Type B pancreatic cell (in vitro differentiated cells): ENCODE data around the gene CTSS. TPM values are rescaled to one million over a fixed set of nuclear protein-coding genes. Genes with fewer than 3 reads are reported as not detected.
"Not testable (repeated sequence)": the region's sequence is repeated elsewhere in the genome, so short reads cannot be mapped to it uniquely, and the experiment has no call there.

ENCODE experiments used
- DNase-seq: peaks from one replicate; pipeline ENCODE4 v3.0.0; 2021; ENCODE audit warnings: mixed read lengths; ENCODE audit not compliant: unreplicated experiment; ENCODE audit errors: extremely low spot score
- H3K27ac Mint-ChIP-seq: 2 replicates; pipeline ENCODE4 v1.8.0; 2021; ENCODE audit warnings: mild to moderate bottlenecking, mixed read lengths
- H3K27me3 Mint-ChIP-seq: 2 replicates; pipeline ENCODE4 v1.8.0; 2021; ENCODE audit warnings: mixed read lengths
- H3K36me3 Mint-ChIP-seq: 2 replicates; pipeline ENCODE4 v1.8.0; 2021; ENCODE audit warnings: mixed read lengths
- H3K4me1 Mint-ChIP-seq: one replicate; pipeline ENCODE4 v1.8.0; 2021; ENCODE audit warnings: mixed read lengths; ENCODE audit not compliant: unreplicated experiment
- H3K4me3 Mint-ChIP-seq: 2 replicates; pipeline ENCODE4 v1.8.0; 2021; ENCODE audit warnings: mild to moderate bottlenecking, mixed read lengths
- H3K9me3 Mint-ChIP-seq: 2 replicates; pipeline ENCODE4 v1.8.0; 2021; ENCODE audit warnings: mixed read lengths
- total RNA-seq: library from RNA; stranded (reverse); gene quantifications from 2 replicates; pipeline ENCODE4 v1.2.1, GENCODE V29; 2021; ENCODE audit warnings: low replicate concordance
- TF ChIP-seq, protein P1 (sequence below): fragments of 200-600 bp; sonication (generic); conservative IDR thresholded peaks from 2 replicates; pipeline ENCODE4 v1.5.0; 2021; ENCODE audit warnings: antibody characterized with exemption, mild to moderate bottlenecking

The CTSS gene
- total RNA-seq, 1 donor from 2014 or later = 7.7 TPM

DNA sequence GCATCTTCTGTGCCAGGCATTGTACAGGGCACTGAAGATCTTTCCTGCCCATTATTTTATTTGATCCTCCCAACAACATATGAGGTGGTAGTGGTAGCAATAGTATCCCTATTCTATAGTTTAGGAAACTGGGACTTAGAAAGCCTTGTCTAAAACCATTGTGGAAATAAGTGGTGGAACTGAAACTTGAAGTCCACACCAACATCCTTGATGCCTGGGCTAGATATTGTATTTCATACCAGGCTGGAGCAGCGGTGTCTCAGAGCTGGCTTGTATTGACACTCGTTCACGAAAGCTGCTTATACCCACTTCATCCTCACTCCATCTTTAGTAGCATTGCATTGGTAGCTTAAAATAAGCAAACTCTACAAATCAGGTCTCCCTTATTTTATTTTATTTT, 9.7 kb upstream of the CTSS start:
- TF ChIP-seq, protein P1, sequence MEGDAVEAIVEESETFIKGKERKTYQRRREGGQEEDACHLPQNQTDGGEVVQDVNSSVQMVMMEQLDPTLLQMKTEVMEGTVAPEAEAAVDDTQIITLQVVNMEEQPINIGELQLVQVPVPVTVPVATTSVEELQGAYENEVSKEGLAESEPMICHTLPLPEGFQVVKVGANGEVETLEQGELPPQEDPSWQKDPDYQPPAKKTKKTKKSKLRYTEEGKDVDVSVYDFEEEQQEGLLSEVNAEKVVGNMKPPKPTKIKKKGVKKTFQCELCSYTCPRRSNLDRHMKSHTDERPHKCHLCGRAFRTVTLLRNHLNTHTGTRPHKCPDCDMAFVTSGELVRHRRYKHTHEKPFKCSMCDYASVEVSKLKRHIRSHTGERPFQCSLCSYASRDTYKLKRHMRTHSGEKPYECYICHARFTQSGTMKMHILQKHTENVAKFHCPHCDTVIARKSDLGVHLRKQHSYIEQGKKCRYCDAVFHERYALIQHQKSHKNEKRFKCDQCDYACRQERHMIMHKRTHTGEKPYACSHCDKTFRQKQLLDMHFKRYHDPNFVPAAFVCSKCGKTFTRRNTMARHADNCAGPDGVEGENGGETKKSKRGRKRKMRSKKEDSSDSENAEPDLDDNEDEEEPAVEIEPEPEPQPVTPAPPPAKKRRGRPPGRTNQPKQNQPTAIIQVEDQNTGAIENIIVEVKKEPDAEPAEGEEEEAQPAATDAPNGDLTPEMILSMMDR = no peak
- H3K27ac Mint-ChIP-seq = no peak overlapping the region
- DNase-seq = no peak
- no peak overlapping the region for H3K4me3 Mint-ChIP-seq
- peaks cover 11% of the 10 kb centered on the region for H3K4me1 Mint-ChIP-seq
- no peaks in the 10 kb centered on the region for H3K36me3 Mint-ChIP-seq
- H3K9me3 Mint-ChIP-seq = peaks cover 2% of the 10 kb centered on the region
- no peaks in the 10 kb centered on the region for H3K27me3 Mint-ChIP-seq

DNA sequence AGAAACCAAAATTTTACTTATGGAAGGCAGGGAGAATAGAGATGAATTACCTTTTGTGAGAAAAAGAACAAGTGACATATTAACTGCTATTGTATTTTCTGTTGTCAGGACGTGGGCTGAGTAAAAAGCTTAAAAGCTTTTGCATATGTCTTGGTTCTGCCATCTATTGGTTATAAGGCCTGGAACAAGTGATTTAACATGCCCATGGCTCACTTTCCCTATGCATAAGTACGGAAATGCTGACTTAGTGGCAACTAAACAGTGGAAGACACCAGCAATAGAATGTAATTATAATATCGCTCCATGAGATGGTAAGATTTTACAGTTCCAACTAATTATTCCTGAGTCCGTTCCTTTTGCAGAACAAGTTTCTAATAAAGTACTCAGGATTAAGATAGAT, 6.7 kb upstream of the CTSS start:
- Mint-ChIP-seq H3K27me3 (no peaks in the 10 kb centered on the region), H3K36me3 (no peaks in the 10 kb centered on the region), H3K4me3 (no peak overlapping the region), H3K9me3 (no peaks in the 10 kb centered on the region), H3K27ac (no peak overlapping the region), H3K4me1 (peaks cover 11% of the 10 kb centered on the region)
- TF ChIP-seq, protein P1 = no peak
- no peak for DNase-seq

DNA sequence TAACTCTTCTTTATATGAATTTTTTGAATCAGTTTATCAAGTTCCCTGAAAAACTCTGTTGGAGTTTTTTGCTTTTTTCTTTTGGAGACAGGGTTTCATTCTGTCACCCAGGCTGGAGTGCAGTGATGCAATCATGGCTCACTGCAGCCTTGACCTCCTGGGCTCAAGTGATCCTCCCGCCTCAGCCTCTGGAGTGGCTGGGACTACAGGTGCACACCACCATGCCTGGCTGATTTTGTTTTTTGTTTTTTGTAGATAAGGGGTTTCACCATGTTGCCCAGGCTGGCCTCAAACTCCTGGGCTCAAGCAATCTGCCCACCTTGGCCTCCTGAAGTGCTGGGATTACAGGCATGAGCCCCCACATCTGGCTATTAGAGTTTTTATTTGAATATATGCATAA, 2.1 kb upstream of the CTSS start:
- H3K4me1 Mint-ChIP-seq = peaks cover 23% of the 10 kb centered on the region
- H3K27me3 Mint-ChIP-seq, H3K9me3 Mint-ChIP-seq, H3K4me3 Mint-ChIP-seq, DNase-seq, H3K36me3 Mint-ChIP-seq, H3K27ac Mint-ChIP-seq: not testable (repeated sequence)

DNA sequence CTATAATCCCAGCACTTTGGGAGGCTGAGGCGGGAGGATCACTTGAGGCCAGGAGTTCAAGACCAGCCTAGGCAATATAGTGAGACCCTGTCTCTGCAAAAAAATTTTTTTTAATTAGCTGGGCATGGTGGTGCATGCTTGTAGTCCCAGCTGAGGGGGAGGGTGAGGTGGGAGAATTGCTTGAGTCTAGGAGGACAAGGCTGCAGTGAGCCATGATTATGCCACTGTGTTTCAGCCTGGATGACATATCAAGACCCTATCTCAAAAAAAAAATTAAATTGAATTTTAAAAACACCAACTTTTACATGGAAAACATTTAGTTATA, 361 bp upstream of the CTSS start:
- not testable (repeated sequence) for H3K9me3 Mint-ChIP-seq, H3K27ac Mint-ChIP-seq, DNase-seq, H3K27me3 Mint-ChIP-seq, H3K4me3 Mint-ChIP-seq, H3K36me3 Mint-ChIP-seq
- peaks cover 12% of the 10 kb centered on the region for H3K4me1 Mint-ChIP-seq

DNA sequence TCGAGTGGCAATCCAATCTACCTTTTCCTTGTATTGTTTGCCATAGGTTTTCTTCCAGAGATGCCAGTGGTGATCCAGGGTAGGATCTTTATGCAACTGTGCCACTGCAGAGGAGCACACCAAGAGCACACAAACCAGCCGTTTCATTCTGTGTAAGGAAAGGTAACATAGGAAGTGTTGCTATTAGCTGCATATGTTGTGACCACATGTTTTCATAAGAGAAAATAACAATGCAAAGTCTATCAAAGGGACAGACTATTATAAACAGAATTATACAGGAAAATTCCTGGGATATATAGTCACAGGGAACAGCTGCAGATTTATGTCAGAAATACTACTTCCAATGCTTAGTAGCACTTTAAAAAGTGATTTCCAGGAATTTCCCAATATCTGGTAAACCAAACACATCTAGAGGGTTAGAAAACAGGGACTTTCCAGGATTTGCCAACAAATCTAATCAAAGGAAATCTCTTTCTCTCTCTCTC, 919 bp downstream of the CTSS start:
- H3K27me3 Mint-ChIP-seq = no peaks in the 10 kb centered on the region
- H3K4me3 Mint-ChIP-seq = peak overlapping the region; percentile 57
- no peaks in the 10 kb centered on the region for H3K36me3 Mint-ChIP-seq
- TF ChIP-seq, protein P1 = no peak
- H3K27ac Mint-ChIP-seq = peak overlapping the region; percentile 74
- H3K4me1 Mint-ChIP-seq = peaks cover 12% of the 10 kb centered on the region
- peaks cover 5% of the 10 kb centered on the region for H3K9me3 Mint-ChIP-seq
- DNase-seq = no peak

DNA sequence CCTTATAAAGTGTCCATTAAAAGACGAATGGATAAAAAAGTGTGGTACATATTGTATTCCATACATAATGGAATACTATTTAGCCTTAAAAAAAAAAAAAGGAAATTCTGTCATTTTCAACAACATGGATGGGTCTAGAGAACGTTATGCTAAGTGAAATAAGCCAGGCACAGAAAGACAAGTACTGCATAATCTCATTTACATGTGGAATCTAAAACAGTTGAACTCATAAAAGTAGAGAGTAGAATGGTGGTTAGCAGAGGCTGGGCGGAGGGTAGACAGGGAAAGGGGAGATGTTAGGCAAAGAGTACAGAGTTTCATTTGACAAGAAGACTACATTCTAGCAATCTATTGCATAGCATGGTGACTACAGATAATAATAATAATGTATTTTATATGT, 2.6 kb downstream of the CTSS start:
- H3K4me3 Mint-ChIP-seq = no peak overlapping the region
- H3K4me1 Mint-ChIP-seq = peaks cover 12% of the 10 kb centered on the region
- TF ChIP-seq, protein P1 = no peak
- H3K36me3 Mint-ChIP-seq = no peaks in the 10 kb centered on the region
- no peak overlapping the region for H3K27ac Mint-ChIP-seq
- peaks cover 5% of the 10 kb centered on the region for H3K9me3 Mint-ChIP-seq
- DNase-seq = no peak
- no peaks in the 10 kb centered on the region for H3K27me3 Mint-ChIP-seq

DNA sequence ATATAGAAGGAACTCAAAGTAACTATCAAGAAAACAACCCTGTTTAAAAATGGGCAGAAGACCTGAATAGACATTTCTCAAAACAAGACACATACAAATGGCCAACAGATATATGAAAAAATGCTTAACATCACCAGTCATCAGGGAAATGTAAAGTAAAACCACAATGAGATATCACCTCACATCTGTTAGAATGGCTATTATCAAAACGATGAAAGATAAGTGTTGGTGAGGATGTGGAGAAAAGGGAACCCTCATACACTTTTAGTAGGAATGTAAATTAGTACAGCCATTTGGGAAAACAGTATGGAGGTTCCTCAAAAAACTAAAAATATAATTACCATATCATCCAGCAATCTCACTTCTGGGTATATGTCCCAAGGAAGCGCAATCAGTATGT, 3.0 kb downstream of the CTSS start:
- Mint-ChIP-seq H3K9me3 (peaks cover 5% of the 10 kb centered on the region), H3K27me3 (no peaks in the 10 kb centered on the region), H3K4me3 (no peak overlapping the region), H3K27ac (no peak overlapping the region), H3K4me1 (peaks cover 12% of the 10 kb centered on the region), H3K36me3 (no peaks in the 10 kb centered on the region)
- DNase-seq = no peak
- TF ChIP-seq, protein P1 = no peak
